Stimulated activated CD4-positive, alpha-beta T cell treated with anti-CD3 and anti-CD28 coated beads, Interleukin-2, amount 100 ng/mL, for 48 hours (primary cell): Measurements from ENCODE around the gene NPTX1.
A peak's percentile ranks its signal among the peaks of the same experiment; 100 is the strongest.

Experiments used
- DNase-seq, 2 donors: peaks; one replicate each; pipeline ENCODE4 v3.0.0-alpha.2; 2020

Gene NPTX1

GRCh38 chr17:80442764-80443163 lies 33.6 kb downstream of the NPTX1 start:
- DNase-seq: no peak

DNA sequence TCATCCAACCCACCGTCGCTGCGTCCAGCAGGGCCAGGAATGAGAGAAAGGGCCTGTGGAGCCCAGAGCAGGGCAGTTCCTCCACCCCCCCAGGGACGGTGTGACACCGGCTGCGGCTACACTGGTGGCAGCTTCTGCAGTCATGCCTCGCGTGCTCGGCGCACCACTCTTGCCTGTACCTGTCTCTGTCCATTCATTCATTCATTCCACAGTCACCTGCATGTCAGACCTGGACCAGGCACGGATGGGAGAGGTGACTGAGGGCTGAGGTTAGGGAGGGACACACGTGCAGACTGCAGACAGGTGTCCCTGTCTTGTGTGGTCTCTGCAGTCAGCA lies 34.1 kb downstream of the NPTX1 start:
- no peak for DNase-seq

- no peak for DNase-seq
These were observed 34.6 kb downstream of the NPTX1 start for GRCh38 chr17:80441598-80442322.

DNA sequence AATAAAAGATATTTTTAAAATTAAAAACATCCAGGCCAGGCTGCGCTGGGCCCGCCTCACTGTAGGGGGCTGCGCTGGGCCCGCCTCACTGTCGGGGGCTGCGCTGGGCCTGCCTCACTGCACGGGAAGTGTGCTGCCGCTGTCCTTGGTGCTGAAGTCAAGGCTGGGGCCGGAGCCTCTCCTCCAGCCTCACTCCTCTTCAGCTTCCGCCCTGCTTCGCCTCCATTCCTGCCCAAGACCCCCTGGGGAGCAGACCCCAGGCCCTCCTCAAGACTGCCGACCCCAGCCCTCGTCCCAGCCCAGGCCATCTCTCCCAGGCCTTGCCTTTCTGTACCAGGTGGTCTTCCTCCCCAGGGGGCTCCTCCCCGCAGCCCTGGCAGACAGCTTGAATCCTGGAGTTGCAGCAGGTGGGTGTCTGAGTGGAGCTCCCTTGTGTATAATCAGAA lies 35.3 kb downstream of the NPTX1 start:
- peak; percentile 40 to 53 for DNase-seq

DNA sequence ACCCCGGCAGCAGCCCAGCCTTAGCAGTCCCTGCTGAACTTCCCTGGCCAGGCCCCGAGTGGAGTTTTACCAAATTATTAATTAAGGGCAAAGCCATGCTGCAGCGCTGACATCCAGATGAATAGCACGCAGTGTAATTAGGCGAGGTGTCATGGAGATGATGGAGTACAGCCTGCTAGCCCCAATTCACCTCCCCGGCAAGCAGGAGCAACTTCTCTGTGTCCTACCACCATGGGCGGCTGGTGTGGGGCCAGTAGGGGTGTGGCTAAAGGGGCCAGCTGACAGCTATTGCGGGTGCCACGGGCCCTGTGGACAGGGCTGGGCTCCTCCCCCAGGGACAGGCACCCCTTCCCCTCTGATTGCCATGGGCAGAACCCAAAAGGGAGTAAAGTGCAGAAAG lies 36.9 kb downstream of the NPTX1 start:
- DNase-seq: no peak

GRCh38 chr17:80438806-80439205 lies 37.6 kb downstream of the NPTX1 start:
- no peak for DNase-seq

GRCh38 chr17:80437532-80437931 lies 38.9 kb downstream of the NPTX1 start:
- no peak for DNase-seq

DNA sequence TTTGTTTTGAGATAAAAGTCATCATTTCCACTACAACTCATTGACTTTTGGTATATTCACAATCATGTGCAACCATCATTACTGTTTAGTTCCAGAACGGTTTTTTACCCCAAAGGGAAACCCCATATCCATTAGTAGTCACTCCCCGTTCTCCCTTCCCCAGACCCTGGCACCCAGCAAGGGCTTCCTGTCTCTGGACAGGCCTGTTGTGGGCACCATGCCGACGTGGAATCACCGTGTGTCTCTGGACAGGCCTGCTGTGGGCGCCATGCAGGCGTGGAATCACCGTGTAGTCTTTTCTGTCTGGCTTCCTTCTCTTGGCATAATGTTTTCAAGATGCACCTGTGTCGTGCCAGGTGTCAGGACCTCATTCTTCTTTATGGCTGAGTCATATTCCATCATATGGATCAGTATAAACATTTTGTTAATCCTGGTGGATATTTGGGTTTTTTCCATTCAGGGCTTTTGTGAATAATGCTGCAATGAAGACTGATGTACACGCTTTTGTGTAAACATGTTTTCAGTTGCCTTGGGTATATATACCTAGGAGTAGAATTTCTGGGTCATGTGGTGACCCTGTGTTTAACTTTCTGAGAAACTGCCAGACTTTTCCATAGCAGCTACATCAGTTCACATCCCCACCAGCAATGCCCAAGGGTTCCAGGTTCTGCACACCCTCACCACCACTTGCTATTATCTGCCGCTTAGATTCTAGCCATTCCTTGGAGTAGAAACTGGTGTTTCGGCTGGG lies 42.3 kb downstream of the NPTX1 start:
- DNase-seq: no peak

DNA sequence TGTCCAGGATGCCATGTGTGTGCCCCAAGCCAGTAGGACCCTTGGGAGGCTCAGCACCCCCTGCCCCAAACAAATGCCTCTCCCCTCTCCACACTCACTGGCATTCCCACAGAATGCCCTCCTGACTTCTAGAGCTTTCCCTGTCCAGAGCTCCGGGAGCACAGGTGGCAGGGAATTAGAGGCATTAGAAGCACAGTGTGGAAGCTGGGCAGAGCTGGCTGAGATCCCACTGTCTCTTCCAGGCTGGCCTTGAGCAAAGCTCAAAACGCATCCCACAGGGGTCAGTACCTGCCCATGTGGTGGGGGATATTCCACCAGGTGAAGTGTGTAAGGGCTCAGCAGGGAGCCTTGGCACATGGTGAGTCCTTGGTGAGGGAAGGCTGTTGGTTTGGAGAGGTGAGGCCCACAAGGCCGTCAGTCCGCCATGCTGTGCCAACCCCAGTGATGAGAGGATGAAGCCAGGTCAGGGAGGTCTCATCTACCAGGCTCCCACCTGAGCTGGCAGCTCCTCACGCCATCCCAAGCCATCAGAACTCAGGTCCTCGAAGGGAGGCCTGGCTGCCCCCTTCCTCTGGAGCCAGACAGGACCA lies 43.4 kb downstream of the NPTX1 start:
- DNase-seq: no peak

GRCh38 chr17:80432350-80432955 lies 44.0 kb downstream of the NPTX1 start:
- DNase-seq: no peak

GRCh38 chr17:80431246-80432195 lies 44.9 kb downstream of the NPTX1 start:
- DNase-seq: no peak

- no peak for DNase-seq
These were observed 45.8 kb downstream of the NPTX1 start for GRCh38 chr17:80430446-80431245.

- DNase-seq: no peak
These were observed 46.8 kb downstream of the NPTX1 start for GRCh38 chr17:80429356-80430275.

DNA sequence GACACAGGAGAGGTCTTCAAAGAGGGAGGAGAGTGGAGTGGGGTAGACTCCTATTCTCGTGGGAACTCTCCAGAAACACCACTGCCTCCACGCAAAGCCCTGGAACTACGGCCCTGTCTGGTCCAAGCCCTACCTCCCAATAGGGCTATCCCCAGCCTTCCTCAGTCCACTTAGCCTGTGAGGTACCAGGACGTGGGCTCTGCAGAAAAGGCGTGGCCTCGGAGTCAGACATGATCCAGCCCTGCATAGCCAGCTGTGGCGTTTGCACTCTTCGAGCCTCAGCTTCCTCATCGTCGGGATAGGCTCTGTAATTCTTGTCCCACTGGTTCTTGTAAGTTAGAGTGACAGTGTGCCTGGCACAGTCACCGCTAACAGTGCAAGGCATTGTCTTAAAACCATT lies 47.6 kb downstream of the NPTX1 start:
- no peak for DNase-seq

GRCh38 chr17:80428363-80428762 lies 48.0 kb downstream of the NPTX1 start:
- DNase-seq: no peak

GRCh38 chr17:80427366-80428282 lies 48.8 kb downstream of the NPTX1 start:
- no peak for DNase-seq

DNA sequence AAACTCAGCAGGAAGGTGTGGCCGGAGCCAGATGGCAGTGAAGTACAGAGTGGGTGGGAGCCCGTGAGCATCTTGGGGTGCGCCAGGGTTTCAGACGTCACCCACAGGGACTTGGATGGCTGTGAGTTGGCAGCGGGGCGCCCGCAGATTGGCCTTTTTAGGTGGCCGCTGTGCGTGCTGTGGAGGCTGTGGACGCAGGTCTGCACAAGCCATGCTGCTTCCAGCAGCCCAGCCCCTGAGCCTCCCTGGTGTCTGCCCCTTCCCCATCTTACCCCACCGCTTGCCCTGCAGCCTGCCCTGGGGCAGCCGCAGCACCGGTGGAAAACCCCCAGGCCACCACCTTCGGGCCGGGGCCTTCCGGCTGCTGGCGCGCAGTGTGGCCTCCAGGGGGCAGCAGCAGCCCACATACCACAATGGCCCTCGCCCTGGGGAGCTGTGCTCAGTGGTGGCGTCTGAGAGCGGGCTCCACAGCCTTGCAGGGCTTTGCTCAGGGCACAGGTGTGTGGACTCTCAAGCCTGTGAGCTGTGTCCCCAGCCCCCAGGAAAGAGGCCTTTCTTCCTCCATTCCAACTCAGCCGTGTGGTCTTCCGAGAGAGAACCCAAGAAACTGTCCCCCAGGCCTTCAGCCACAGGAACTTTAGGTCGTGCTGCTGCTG lies 49.6 kb downstream of the NPTX1 start:
- peak; percentile 87 to 89 for DNase-seq

DNA sequence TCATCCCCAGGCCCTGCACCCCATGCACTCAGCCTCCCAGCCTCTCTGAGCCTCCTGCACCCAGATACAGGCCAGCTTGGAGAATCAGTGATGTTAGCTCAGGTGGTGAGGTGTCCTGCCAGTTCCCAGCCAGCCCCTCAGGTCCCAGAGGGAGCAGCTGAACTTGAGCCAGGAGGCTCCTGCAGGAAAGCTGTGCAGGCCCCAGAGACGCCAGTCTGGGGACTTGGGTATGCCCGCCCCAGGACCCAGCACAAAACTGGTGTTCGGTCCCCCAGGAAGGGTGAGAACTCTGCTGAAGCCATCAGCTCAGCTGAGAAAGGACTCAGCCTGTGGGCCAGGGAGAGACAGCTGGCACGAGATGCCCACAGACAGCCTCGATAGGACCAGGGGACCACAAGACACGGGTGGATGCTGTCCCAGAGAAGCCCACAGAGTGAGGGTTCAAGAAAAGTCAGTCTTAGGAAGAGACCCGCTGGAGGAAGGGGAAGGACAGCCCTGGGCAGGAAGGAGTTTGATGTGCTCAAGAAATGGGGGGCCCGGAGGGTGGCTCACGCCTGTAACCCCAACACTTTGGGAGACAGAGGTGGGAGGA lies 50.5 kb downstream of the NPTX1 start:
- DNase-seq: no peak
